Transverse colon (tissue), 4 donors: Measurements from ENCODE around the gene MAPK4. TPM values are rescaled to one million over a fixed set of nuclear protein-coding genes. Genes with fewer than 3 reads are reported as not detected.

Source experiments
- DNase-seq: peaks from one replicate; pipeline ENCODE4 v3.0.0-alpha.2; 2019
- H3K27ac ChIP-seq, 4 donors: fragments of 200-600 bp; sonication (generic); 2 replicates each; pipeline ENCODE4 v1.5.1; 2016 to 2018; ENCODE audit warnings: inconsistent platforms in 4 of 4
- H3K27me3 ChIP-seq: fragments of 200-600 bp; sonication (generic); 2 replicates; pipeline ENCODE4 v1.5.1; 2017; ENCODE audit warnings: inconsistent platforms
- H3K36me3 ChIP-seq, 4 donors: fragments of 200-600 bp; sonication (generic); 2 replicates each; pipeline ENCODE4 v1.5.1; 2017 to 2019; ENCODE audit warnings: inconsistent platforms in 4 of 4
- H3K4me1 ChIP-seq, 4 donors: fragments of 200-600 bp; sonication (generic); 2 replicates each; pipeline ENCODE4 v1.5.1; 2017 to 2020; ENCODE audit warnings: inconsistent platforms in 4 of 4
- H3K4me3 ChIP-seq, 4 donors: fragments of 200-600 bp; sonication (generic); 1 replicate in 1 of 4; 2 replicates in 3 of 4; pipeline versions ENCODE4 v1.5.1 to v1.6.1; 2017 to 2019; ENCODE audit warnings: inconsistent platforms in 4 of 4
- H3K9me3 ChIP-seq, 2 donors: fragments of 200-600 bp; sonication (generic); 2 replicates each; pipeline ENCODE4 v1.5.1; 2017 to 2019; ENCODE audit warnings: inconsistent platforms in 2 of 2
- EP300 ChIP-seq: sonication (generic); formaldehyde crosslinking; IDR thresholded peaks from one replicate; pipeline ENCODE4 v1.6.1; 2017; ENCODE audit warnings: antibody characterized with exemption, low read depth
- POLR2A ChIP-seq: fragments of 450-650 bp; IDR thresholded peaks from one replicate; pipeline ENCODE4 v1.6.1; 2016; ENCODE audit warnings: antibody characterized with exemption, mild to moderate bottlenecking, moderate library complexity
- POLR2AphosphoS5 ChIP-seq, 3 donors: sonication (generic); formaldehyde crosslinking; IDR thresholded peaks; one replicate each; pipeline ENCODE4 v1.6.1; 2016; ENCODE audit warnings: antibody characterized with exemption in 3 of 3
- WGBS, 2 donors: methylation state at CpG; one replicate each; pipeline ENCODE4 v1.1.5; 2018; ENCODE audit warnings: low coverage in 1 of 2; 5-methylcytosine and 5-hydroxymethylcytosine counted together
- in situ Hi-C, 4 donors: fragments of 200-750 bp; cut with MboI; loops; one replicate each; pipeline versions ENCODE4 v1.15.0 to v1.15.1; 2017; ENCODE audit warnings: low sequenced_read_pairs in 3 of 4, low pct_ligation_motif_present in 1 of 4, low pct_unique_long_range_greater_than_20kb in 1 of 4
- intact Hi-C: fragments of 100-400 bp; cut with DNase I; formaldehyde crosslinking; loops from one replicate; pipeline ENCODE4 v1.15.1; 2023; ENCODE audit warnings: low total_unique reads
- total RNA-seq, 4 donors: library from RNA; depleted of rRNA; stranded (reverse); fragments of >200 nt; gene quantifications; one replicate each; pipeline ENCODE4 v1.1.0, GENCODE V29; 2016
- TF ChIP-seq, protein P1 (sequence below), 5 experiments: fragments of 200-600 bp in 3 of 5; fragments of 450-650 bp in 2 of 5; sonication (generic) in 3 of 5; IDR thresholded peaks; 1 replicate in 2 of 5; 2 replicates in 3 of 5; pipeline ENCODE4 v1.5.1; 2016 to 2017; ENCODE audit warnings: antibody characterized with exemption in 5 of 5, inconsistent platforms in 3 of 5, mild to moderate bottlenecking in 2 of 5, moderate library complexity in 1 of 5

The MAPK4 gene
- total RNA-seq, 4 donors from 2014 or later: 1.6 to 20.1 (median 5.7) TPM

- no peak overlapping the region for H3K27ac ChIP-seq
- no peaks in the 10 kb centered on the region for H3K27me3 ChIP-seq
- no peak overlapping the region for H3K4me3 ChIP-seq
- no peak for DNase-seq
- H3K4me1 ChIP-seq: no peaks in the 10 kb centered on the region
- 94 to 100% methylated on average over 1 to 4 of the region's 4 CpGs for WGBS, 2 donors
- no peaks in the 10 kb centered on the region for H3K9me3 ChIP-seq
- TF ChIP-seq, protein P1, sequence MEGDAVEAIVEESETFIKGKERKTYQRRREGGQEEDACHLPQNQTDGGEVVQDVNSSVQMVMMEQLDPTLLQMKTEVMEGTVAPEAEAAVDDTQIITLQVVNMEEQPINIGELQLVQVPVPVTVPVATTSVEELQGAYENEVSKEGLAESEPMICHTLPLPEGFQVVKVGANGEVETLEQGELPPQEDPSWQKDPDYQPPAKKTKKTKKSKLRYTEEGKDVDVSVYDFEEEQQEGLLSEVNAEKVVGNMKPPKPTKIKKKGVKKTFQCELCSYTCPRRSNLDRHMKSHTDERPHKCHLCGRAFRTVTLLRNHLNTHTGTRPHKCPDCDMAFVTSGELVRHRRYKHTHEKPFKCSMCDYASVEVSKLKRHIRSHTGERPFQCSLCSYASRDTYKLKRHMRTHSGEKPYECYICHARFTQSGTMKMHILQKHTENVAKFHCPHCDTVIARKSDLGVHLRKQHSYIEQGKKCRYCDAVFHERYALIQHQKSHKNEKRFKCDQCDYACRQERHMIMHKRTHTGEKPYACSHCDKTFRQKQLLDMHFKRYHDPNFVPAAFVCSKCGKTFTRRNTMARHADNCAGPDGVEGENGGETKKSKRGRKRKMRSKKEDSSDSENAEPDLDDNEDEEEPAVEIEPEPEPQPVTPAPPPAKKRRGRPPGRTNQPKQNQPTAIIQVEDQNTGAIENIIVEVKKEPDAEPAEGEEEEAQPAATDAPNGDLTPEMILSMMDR (IDR thresholded peaks at IDR 0.05): no peak
- no peak for TF ChIP-seq EP300
- no peak for TF ChIP-seq POLR2AphosphoS5 (IDR thresholded peaks at IDR 0.05)
- no peak for TF ChIP-seq POLR2A
- intact Hi-C loops (no loop called here), in situ Hi-C loops (no loop called here)
- H3K36me3 ChIP-seq: no peaks in the 10 kb centered on the region
Observed at GRCh38 chr18:50722311-50722710, 162.4 kb downstream of the MAPK4 start.

GRCh38 chr18:50724751-50725151 lies 164.9 kb downstream of the MAPK4 start:
- Histone ChIP-seq H3K27ac (no peak overlapping the region), H3K27me3 (no peaks in the 10 kb centered on the region), H3K9me3 (no peaks in the 10 kb centered on the region), H3K36me3 (no peaks in the 10 kb centered on the region), H3K4me3 (no peak overlapping the region), H3K4me1 (no peaks in the 10 kb centered on the region)
- TF ChIP-seq EP300: no peak
- no peak for TF ChIP-seq POLR2AphosphoS5 (IDR thresholded peaks at IDR 0.05)
- TF ChIP-seq, protein P1 (IDR thresholded peaks at IDR 0.05): no peak
- no peak for TF ChIP-seq POLR2A
- in situ Hi-C loops: no loop called here
- intact Hi-C loops: no loop called here
- WGBS, 2 donors: 71% methylated on average over 5 of the region's 5 CpGs; no CpG with 5 or more reads in 1 of the 2 donors
- no peak for DNase-seq

- Histone ChIP-seq H3K4me3 (no peak overlapping the region), H3K9me3 (no peaks in the 10 kb centered on the region), H3K36me3 (no peaks in the 10 kb centered on the region), H3K27ac (no peak overlapping the region), H3K4me1 (no peaks in the 10 kb centered on the region), H3K27me3 (no peaks in the 10 kb centered on the region)
- 49% methylated on average over 10 of the region's 10 CpGs; no CpG with 5 or more reads in 1 of the 2 donors for WGBS, 2 donors
- in situ Hi-C loops: no loop called here
- TF ChIP-seq, protein P1 (IDR thresholded peaks at IDR 0.05): no peak
- no peak for TF ChIP-seq POLR2AphosphoS5 (IDR thresholded peaks at IDR 0.05)
- no peak for TF ChIP-seq EP300
- TF ChIP-seq POLR2A: no peak
- intact Hi-C loops: no loop called here
- no peak for DNase-seq
Observed at GRCh38 chr18:50726960-50727589, 167.2 kb downstream of the MAPK4 start.

DNA sequence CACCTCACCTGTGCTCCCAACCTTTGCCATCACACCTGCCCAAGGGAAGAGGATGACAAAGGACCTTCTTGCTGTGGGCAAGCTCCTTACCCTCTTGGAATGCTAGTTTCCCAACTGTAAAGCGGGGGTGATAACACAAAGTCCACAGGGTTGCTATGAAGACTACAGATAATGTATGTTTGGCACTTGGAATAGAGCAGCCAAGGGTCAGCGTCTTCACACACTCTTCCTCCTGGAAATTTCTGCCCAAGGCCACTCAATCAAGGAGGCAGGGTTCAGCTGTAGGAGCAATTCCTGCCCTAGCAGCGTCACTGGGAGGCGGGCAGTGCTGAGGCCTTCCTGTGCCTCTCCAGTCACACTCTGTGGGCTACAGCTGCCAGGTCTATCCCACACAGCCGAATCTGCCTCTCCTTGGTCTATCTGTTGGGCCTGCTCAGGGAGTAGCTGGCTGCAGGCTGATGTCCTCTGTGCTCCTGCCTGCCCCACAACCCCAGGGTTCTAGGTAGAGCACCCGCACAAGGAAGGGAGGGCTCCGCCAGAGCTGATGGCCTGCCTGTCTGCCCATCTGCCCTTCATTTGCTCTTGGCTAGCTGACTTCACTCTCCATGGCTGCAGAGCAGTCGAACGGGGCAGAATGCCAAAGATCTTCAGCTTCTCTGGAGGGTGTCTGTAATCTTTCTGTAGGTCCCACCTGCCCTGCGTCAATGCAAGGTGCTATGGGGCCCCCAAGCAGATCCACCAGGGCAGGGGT lies 168.0 kb downstream of the MAPK4 start:
- no peaks in the 10 kb centered on the region for H3K4me1 ChIP-seq
- 86 to 100% methylated on average over 2 to 10 of the region's 10 CpGs for WGBS, 2 donors
- H3K4me3 ChIP-seq: no peak overlapping the region
- H3K27me3 ChIP-seq: no peaks in the 10 kb centered on the region
- no peak overlapping the region for H3K27ac ChIP-seq
- intact Hi-C loops: no loop called here
- H3K36me3 ChIP-seq: no peaks in the 10 kb centered on the region
- in situ Hi-C loops: no loop called here
- no peak for TF ChIP-seq POLR2A
- TF ChIP-seq, protein P1 (IDR thresholded peaks at IDR 0.05): no peak
- TF ChIP-seq POLR2AphosphoS5 (IDR thresholded peaks at IDR 0.05): no peak
- no peaks in the 10 kb centered on the region for H3K9me3 ChIP-seq
- no peak for DNase-seq
